GM23248 (cell line): ENCODE data around the gene BRAT1. TPM values are rescaled to one million over a fixed set of nuclear protein-coding genes. Genes with fewer than 3 reads are reported as not detected.

Source experiments
- DNase-seq: peaks from one replicate; pipeline ENCODE4 v3.0.0-alpha.2; 2015
- H2AFZ ChIP-seq: fragments of 200-600 bp; sonication (generic); 2 replicates; pipeline ENCODE4 v1.6.1; 2016; ENCODE audit warnings: antibody characterized with exemption
- H3F3A ChIP-seq: fragments of 200-600 bp; sonication (generic); 2 replicates; pipeline ENCODE4 v1.6.1; 2016; ENCODE audit warnings: mild to moderate bottlenecking, antibody characterized with exemption, mixed run types; ENCODE audit not compliant: insufficient read depth
- H3K27ac ChIP-seq: fragments of 200-600 bp; sonication (generic); 2 replicates; pipeline ENCODE4 v1.5.1; 2016; ENCODE audit warnings: mild to moderate bottlenecking
- H3K27me3 ChIP-seq: fragments of 200-600 bp; sonication (generic); replicated peaks from 2 replicates; pipeline ENCODE4 v1.6.1; 2016; ENCODE audit warnings: mild to moderate bottlenecking; ENCODE audit not compliant: insufficient read depth
- H3K36me3 ChIP-seq: fragments of 200-600 bp; sonication (generic); 2 replicates; pipeline ENCODE4 v1.6.1; 2016; ENCODE audit warnings: low read depth, mild to moderate bottlenecking
- H3K4me1 ChIP-seq: fragments of 200-600 bp; sonication (generic); 2 replicates; pipeline ENCODE4 v1.6.1; 2016; ENCODE audit warnings: mild to moderate bottlenecking; ENCODE audit not compliant: insufficient read depth
- H3K4me2 ChIP-seq: fragments of 200-600 bp; sonication (generic); one replicate; pipeline ENCODE4 v1.6.1; 2016; ENCODE audit warnings: mild to moderate bottlenecking; ENCODE audit not compliant: unreplicated experiment
- H3K4me3 ChIP-seq: fragments of 200-600 bp; sonication (generic); 2 replicates; pipeline ENCODE4 v1.5.1; 2016; ENCODE audit warnings: mild to moderate bottlenecking
- H3K79me2 ChIP-seq: fragments of 200-600 bp; sonication (generic); 2 replicates; pipeline ENCODE4 v1.6.1; 2016; ENCODE audit warnings: mild to moderate bottlenecking; ENCODE audit not compliant: insufficient read depth
- H3K9ac ChIP-seq: fragments of 200-600 bp; sonication (generic); 2 replicates; pipeline ENCODE4 v1.6.1; 2016; ENCODE audit warnings: mild to moderate bottlenecking
- H3K9me2 ChIP-seq: fragments of 200-600 bp; sonication (generic); 2 replicates; pipeline ENCODE4 v1.6.1; 2016; ENCODE audit warnings: mixed run types, mild to moderate bottlenecking, moderate library complexity; ENCODE audit not compliant: insufficient read depth
- H3K9me3 ChIP-seq: fragments of 200-600 bp; sonication (generic); one replicate; pipeline ENCODE4 v1.6.1; 2017; ENCODE audit warnings: low read depth
- H4K20me1 ChIP-seq: fragments of 200-600 bp; sonication (generic); 2 replicates; pipeline ENCODE4 v1.6.0; 2016; ENCODE audit not compliant: insufficient read depth
- EZH2 ChIP-seq: fragments of 200-600 bp; sonication (generic); IDR thresholded peaks from 2 replicates; pipeline ENCODE4 v1.6.1; 2018; ENCODE audit warnings: antibody characterized with exemption, mild to moderate bottlenecking; ENCODE audit not compliant: insufficient read depth, poor library complexity, severe bottlenecking
- EZH2phosphoT487 ChIP-seq: fragments of 200-600 bp; sonication (generic); IDR thresholded peaks from 2 replicates; pipeline ENCODE4 v1.6.1; 2018; ENCODE audit warnings: antibody characterized with exemption, moderate library complexity, mild to moderate bottlenecking, low read depth; ENCODE audit not compliant: insufficient read depth
- WGBS, 2 experiments: methylation state at CpG; one replicate each; pipeline ENCODE4 v1.1.6; 2015 to 2017; ENCODE audit warnings: low lambda C conversion rate in 2 of 2, low coverage in 1 of 2; ENCODE audit errors: missing lambda C conversion rate in 2 of 2; 5-methylcytosine and 5-hydroxymethylcytosine counted together
- in situ Hi-C: fragments of 300-500 bp; cut with MboI; formaldehyde crosslinking; loops from 2 replicates; pipeline ENCODE4 v1.15.0; 2020
- polyA plus RNA-seq: library from polyadenylated mRNA; unstranded; fragments of >200 nt; fragmentation: Nextera tagmentation; extraction: Ambion mirVana; gene quantifications from 2 replicates; pipeline ENCODE4 v1.2.1, GENCODE V29; 2016
- total RNA-seq: library from RNA; depleted of rRNA; stranded (reverse); fragments of >200 nt; shearing (Covaris generic); gene quantifications from 2 replicates; pipeline ENCODE4 v1.2.3, GENCODE V29; 2014

BRAT1 gene
- total and polyA plus RNA-seq, 2 experiments from 2014 or later, result 28.6 to 39.7 TPM

DNA sequence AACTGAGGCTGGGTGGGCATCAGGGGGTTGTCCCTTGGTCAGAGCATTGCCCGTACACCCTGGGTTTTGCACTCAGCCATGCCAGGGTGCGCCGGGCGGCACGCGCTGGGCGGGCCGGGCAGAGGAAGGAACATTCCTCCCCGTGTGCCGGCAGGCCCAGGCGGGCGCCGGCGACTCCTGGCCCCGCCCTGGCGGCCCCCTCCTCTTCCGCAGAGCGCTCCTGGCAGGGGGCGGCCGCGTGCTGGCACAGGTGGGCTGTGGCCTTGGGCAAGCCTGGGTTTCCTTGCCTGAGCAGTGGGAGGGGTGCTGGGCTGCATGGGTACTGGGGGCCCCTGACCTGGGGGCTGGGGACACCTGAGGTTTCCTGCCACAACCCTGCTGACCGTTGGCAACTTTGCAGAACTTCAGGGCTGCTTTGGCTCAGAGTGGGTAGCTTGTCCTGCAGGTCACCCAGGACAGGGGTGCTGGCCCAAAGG, 31.8 kb downstream of the BRAT1 start:
- Histone ChIP-seq H3K4me3 (no peak overlapping the region), H3K4me1 (peaks cover 20% of the 10 kb centered on the region), H3K27ac (no peak overlapping the region), H3F3A (peaks cover 5% of the 10 kb centered on the region; the same call in 1 of the 2 replicates), H3K9me2 (no peaks in the 10 kb centered on the region), H4K20me1 (no peaks in the 10 kb centered on the region), H3K4me2 (no peak overlapping the region), H3K9ac (no peak overlapping the region), H3K9me3 (no peaks in the 10 kb centered on the region), H3K27me3 (no peaks in the 10 kb centered on the region), H3K79me2 (0 out of 2 replicates have a peak, but pooled peaks cover 6% of the 10 kb centered on the region), H3K36me3 (no peaks in the 10 kb centered on the region), H2AFZ (no peak overlapping the region)
- TF ChIP-seq EZH2phosphoT487 (no peak), EZH2 (no peak)
- whole genome bisulfite sequencing, 2 experiments, result 87 to 91% methylated on average over 15 to 21 of the region's 22 CpGs
- in situ Hi-C loops, result no loop called here
- no peak for DNase-seq

DNA sequence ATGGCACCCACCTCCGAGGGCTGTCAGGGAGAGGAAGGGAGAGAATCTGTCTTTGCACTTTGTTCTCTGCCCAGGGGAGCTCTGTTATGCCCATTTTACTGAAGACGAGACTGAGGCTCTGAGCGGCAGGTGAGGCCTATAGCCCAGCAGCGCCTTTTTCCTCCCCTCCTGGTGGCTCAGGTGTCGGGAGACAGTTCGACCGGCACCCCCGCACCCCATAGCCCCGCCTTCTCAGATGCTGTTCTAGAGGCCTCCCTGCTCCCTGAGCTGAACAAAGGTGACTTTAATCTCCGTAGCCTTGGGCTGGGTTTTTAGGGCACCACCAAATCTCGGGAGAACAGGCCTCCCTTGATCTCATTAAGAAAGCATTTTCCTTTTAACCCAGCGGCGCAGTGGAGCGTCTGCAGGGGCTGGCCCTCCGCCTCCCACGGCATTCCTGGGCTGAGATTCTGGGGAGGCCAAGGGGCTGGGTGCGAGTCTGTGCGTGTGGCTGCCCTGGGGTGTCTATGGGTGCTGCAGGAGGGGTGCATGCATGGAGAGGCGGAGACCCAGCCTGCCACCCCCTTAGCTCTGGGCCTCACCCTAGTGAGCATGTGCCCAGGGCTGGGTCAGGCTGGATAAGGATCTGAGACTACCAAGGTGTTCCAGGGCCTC, 32.4 kb downstream of the BRAT1 start:
- no peak for TF ChIP-seq EZH2
- Histone ChIP-seq H3K4me2 (no peak overlapping the region), H3K9me3 (no peaks in the 10 kb centered on the region), H3K27me3 (no peaks in the 10 kb centered on the region), H3K4me1 (peaks cover 20% of the 10 kb centered on the region), H3K4me3 (no peak overlapping the region), H3K36me3 (no peaks in the 10 kb centered on the region), H3K27ac (no peak overlapping the region), H3K9me2 (no peaks in the 10 kb centered on the region), H3F3A (no peaks in the 10 kb centered on the region), H3K79me2 (0 out of 2 replicates have a peak, but pooled peaks cover 6% of the 10 kb centered on the region), H4K20me1 (no peaks in the 10 kb centered on the region), H2AFZ (no peak overlapping the region), H3K9ac (no peak overlapping the region)
- DNase-seq, result peak; percentile 52
- 83% methylated on average over 19 of the region's 19 CpGs for WGBS, 2 experiments
- in situ Hi-C loops, result no loop called here

DNA sequence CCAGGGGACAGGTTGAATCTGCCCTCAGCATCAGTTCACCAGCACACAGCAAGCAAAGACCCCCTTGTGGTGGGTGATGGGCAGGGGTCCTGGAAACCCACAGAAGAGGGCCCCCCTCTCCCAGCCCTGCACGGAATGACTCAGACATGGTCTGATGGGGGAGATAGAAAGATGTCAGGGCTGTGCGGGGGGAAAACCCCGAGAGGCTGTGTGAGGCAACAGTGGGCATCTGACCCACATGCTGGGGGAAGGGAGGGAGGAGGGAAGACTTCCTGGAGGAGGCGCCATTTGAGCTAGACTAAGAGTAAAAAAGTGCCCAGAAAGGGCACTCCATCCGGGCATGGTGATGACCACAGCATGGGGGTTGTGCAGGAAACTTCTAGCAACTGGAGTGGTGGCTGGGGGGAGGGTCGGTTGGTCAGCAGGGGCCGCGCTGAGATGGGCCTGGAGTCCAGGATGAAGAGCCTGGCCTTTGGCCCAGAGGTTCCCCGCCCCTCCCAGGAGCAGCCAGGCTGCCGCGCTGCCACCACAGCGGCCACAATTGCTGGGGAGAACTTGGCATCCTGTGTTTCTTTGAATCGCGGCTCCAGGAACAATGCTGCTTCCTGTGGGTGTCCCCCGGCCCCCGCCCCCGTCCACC, 33.3 kb downstream of the BRAT1 start:
- peak; percentile 37 for DNase-seq
- Histone ChIP-seq H3K36me3 (no peaks in the 10 kb centered on the region), H3K27me3 (no peaks in the 10 kb centered on the region), H3K79me2 (0 out of 2 replicates have a peak, but pooled peaks cover 6% of the 10 kb centered on the region), H3K4me3 (no peak overlapping the region), H3K9me2 (no peaks in the 10 kb centered on the region), H3K27ac (no peak overlapping the region), H3K4me1 (peaks cover 24% of the 10 kb centered on the region), H4K20me1 (no peaks in the 10 kb centered on the region), H2AFZ (no peak overlapping the region), H3K9me3 (no peaks in the 10 kb centered on the region), H3K4me2 (no peak overlapping the region), H3F3A (no peaks in the 10 kb centered on the region), H3K9ac (no peak overlapping the region)
- in situ Hi-C loops, result no loop called here
- no peak for TF ChIP-seq EZH2
- no peak for TF ChIP-seq EZH2phosphoT487
- WGBS, 2 experiments, result 37 to 43% methylated on average over 7 to 17 of the region's 17 CpGs

DNA sequence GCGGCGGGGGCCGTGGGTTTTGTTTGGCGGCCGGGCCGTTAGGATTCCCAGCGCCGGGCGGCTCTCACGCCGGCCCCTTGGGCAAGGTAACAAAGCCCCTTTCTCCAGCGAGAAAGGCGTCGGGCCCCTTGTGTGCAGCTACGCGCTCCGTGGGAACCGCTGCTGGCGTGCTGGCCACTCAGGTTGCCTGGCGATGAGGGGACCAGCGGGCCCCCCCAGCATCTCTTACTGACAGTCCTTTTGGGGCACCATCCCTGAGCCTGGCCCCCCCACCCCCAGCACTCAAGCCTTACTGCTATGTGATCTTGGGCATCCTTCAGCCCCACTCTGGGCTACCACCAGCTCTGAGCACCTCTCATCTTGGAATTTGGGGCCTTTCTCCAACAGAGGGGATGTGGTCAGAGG, 34.0 kb downstream of the BRAT1 start:
- peak overlapping the region; percentile 22 for H3K4me2 ChIP-seq
- H4K20me1 ChIP-seq, result no peaks in the 10 kb centered on the region
- H3K36me3 ChIP-seq, result no peaks in the 10 kb centered on the region
- no peak overlapping the region for H3K9ac ChIP-seq
- no peaks in the 10 kb centered on the region for H3K9me2 ChIP-seq
- H3K4me3 ChIP-seq, result 0 out of 2 replicates have a peak overlapping the region, but pooled peaks have one; percentile 69
- H3K4me1 ChIP-seq, result peaks cover 30% of the 10 kb centered on the region
- H3F3A ChIP-seq, result no peaks in the 10 kb centered on the region
- DNase-seq, result no peak
- H3K79me2 ChIP-seq, result 0 out of 2 replicates have a peak, but pooled peaks cover 6% of the 10 kb centered on the region
- TF ChIP-seq EZH2phosphoT487 (no peak), EZH2 (no peak)
- 51 to 79% methylated on average over 6 to 14 of the region's 21 CpGs for WGBS, 2 experiments
- no peaks in the 10 kb centered on the region for H3K9me3 ChIP-seq
- no peaks in the 10 kb centered on the region for H3K27me3 ChIP-seq
- no peak overlapping the region for H2AFZ ChIP-seq
- in situ Hi-C loops, result no loop called here
- H3K27ac ChIP-seq, result no peak overlapping the region
